GM21825 (cell line): ENCODE results near the gene SPATA13.
"Not testable (repeated sequence)": the region's sequence is repeated elsewhere in the genome, so short reads cannot be mapped to it uniquely, and the experiment has no call there.

Source experiments
- ATAC-seq: cut with Tn5 transposase; IDR thresholded peaks from one replicate; pipeline ENCODE4 v1.9.1; 2021; ENCODE audit warnings: mild to moderate bottlenecking, moderate library complexity; ENCODE audit not compliant: unreplicated experiment

SPATA13 gene

DNA sequence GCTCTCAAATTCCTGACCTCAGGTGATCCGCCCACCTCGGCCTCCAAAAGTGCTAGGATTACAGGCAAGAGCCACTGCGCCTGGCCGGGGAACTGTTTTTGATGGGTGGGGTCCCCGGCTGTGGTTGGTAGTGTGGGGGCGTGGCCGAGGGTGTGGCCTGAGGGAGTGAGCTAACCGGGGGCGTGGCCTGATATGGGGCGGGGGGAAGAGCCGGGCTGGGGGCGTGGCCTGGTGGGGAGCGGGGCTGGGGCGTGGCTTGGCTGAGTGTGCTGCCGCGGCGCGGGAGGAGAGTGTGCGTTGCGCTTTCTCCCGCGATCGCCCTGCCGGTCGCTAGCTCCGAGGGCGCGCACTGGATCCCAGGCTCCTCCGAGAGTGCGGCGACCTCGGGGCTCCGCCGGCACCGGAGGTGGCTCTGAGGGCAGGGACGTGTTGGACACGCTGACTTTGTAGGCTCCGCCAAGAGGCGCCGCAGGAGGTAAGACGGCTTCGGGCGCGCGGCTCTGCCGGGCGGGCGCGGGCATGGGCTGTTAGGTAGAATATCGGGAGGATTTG, at the start of gene SPATA13:
Gene SPATA13, plus strand, starts transcription at position 263 of the 552 bp plus-strand sequence. CDS start 62,210 bp downstream, outside the sequence.
- peak; percentile 67 for ATAC-seq

DNA sequence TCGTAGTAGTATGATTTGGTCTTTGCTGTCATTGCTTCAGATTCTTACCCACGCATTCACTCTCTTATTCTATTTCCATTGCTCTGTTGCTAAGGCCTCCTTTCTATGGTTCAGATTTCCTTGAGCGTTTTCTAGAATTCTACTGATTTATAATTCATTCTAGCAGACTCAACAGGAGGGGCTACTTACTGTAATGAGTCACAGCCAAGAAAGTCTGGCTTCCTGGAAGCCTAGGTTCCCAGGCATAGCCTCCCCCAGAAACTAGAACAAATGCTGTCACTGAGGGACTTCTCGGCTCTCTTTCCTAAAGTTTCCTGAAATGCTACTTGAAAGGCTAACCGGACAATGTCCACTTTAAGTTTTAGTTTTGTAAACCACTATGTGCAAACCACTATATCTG, 47.7 kb upstream of the SPATA13 start:
- no peak for ATAC-seq

DNA sequence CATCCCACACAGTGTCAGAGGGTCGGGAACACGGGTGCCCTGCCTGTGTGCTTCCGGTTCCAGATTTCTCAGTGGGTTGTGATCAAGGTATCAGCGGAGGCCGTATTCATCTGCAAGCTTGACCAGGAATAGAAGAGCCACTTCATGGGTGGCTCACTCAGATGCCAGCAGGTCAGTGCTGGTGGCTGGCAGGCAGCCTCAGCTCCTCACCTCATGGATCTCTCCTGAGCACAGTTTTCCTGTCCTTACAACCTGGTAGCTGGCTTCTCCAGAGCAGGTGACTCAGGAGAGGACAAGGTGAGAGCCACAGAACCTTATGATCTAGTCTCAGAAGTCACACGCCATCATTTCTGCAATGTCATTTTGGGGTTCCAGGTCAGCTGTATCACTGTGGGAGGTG, 44.8 kb upstream of the SPATA13 start:
- ATAC-seq, result no peak

DNA sequence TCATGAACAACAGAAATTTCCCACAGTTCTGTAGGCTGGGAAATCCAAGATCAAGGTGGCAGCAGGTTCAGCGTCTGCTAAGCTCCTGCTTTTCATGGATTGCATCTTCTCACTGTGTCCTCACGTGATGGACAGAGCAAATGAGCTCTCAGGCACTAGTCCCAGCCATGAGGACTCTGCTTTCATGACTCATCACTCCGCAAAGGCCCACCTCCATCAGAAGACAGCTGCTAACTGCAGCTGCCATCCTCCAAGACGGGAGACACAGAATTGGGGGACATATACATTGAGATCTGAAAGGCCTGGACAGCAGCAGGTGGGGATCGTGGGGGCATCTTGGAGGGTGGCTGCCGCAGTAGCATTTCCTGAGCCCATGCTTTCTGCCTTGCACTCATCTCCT, 44.4 kb upstream of the SPATA13 start:
- no peak for ATAC-seq

DNA sequence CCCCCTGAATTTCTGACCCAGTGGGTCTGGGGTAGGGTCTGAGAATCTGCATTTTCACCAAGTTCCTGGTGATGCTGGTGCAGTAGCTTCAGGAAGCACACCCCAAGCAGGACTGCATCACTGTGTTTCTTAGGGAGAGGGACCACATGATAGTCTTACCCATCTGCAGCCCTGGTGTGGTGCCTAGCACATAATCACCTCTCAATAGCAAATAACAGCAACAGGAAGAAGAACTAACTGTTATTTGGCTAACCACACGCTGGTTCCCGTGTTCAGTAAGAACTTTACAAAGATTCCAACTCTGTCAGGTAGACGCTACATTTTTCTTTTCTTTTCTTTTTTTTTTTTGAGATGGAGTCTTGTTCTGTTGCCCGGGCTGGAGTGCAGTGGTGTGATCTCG, 41.9 kb upstream of the SPATA13 start:
- no peak for ATAC-seq

DNA sequence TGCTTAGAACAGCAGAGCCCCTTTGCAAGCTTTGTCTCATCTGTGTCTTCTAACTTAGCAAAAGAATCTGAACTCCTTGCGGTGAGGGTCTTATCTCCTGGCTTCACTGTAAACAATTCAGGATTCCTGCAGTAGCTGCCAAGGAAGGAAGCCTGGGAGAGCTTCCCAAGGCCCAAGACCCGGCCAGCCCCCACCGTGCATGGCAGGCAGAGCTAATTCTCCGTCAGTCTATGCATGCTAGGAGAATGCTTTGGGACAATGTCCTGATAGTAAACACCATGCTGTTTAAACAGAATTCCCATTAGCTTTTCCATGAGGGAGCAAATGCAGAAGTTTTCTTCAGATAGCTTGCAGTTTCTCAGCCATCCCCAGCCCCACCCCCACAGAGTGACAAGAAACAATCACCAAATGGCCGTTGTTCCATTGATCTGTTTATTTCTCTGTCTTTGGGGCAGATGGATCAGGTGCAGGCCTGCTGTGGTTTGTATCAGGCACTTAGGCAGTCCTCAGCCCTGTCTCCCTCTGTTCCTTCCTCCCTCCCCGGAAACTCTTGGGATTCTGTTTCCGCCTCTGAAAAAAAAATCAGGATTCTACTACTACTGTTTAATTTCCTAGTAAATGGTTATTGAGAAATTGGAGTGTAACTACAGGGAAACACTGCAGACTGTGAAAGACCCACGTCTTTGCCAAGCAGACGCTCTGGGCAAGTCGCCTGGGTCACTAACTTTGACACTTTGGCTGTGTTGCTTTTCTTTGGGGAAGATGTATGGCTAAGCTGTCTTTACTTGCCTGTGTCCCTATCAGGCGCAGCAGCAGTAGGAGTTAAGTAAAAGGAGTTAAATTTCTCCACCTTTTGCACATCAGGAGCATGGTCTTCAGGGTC, 40.7 kb upstream of the SPATA13 start:
- ATAC-seq, result no peak

DNA sequence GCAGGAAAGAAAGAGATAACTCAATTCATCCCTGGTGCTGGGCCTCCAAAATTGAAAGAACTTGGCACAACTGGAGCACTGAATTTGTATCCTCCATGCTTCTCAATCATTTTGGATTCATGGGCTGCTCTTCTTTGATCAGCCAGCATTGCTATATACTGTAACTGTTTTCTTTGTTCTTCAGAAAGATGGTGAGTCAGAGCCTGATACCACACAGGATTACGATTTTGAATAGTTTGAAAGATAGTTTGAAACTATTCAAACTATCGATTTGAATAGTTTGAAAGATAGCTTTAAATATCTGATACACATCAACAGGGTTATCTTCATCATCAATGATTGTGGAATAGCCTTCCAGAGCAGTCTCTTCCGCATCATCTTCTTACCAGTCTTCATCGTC, 38.5 kb upstream of the SPATA13 start:
- ATAC-seq, result not testable (repeated sequence)

DNA sequence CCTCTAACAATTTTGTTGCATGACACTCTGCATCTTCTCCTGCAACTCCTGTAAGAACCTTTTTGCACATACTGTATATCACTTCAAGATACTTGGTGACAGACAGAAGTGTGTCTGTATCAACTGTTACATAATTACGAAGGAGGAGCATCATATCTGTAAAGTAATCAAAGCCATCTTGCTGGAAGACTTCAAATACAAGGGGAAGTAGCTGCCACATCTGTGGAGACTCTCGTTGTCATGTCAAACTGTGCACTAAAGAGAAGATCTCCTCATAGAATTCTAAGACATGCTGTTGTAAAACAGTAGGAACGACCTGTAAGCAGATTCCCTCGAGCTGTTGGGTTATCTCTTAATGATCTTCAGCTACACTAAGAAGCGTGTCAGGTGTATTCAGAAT, 38.0 kb upstream of the SPATA13 start:
- ATAC-seq, result no peak

DNA sequence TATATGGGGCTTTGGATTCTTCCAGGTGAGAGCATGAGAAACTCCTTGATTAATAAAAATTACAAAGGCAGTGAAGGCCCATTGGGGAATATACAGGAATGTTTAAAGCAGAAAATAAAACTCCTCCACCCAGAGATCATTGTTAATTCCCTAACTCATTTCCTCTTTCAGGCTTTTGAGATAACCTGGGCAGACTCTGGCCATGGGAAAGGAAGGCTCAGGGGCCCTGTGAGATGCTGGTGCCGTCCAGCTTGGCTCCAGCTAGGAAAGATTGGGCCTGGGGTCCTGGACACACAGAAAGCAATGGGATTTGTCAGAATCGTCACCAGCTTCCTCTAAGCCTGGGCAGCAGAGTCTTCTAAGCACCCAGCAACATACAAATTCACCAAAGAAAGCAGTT, 36.8 kb upstream of the SPATA13 start:
- no peak for ATAC-seq

DNA sequence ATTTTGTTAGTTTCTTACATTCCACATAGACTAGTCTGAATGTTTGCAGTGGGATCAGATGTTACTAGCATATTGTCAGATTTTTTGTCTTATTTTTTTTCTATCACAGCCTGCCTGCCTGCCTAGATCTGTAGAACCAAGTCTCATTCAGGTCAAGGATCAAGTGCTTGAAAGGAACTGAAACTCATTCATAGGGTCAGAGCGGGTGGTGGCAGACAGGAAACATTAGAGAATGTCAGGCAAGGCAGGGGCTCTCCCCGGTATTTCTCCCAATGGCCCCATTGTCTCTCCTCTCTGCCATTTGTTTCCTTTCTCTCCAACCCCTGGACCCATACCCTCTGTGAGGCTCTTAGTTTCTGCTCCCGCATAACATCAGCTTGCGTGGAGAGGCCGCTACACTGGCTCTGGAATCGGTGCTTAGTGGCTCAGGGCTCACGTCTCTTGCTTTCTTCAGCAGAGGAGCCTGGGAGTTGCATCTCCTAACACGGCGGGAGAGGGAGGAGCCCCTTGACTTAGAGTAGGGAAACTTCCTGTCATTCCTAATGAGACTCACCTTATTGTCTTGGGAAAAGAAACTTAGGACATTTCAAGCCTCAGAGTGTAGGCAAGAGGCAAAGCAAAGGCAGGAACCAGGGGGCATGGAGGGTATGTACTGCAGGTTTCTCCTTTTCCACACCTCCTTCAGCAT, 35.6 kb upstream of the SPATA13 start:
- peak; percentile 91 for ATAC-seq

DNA sequence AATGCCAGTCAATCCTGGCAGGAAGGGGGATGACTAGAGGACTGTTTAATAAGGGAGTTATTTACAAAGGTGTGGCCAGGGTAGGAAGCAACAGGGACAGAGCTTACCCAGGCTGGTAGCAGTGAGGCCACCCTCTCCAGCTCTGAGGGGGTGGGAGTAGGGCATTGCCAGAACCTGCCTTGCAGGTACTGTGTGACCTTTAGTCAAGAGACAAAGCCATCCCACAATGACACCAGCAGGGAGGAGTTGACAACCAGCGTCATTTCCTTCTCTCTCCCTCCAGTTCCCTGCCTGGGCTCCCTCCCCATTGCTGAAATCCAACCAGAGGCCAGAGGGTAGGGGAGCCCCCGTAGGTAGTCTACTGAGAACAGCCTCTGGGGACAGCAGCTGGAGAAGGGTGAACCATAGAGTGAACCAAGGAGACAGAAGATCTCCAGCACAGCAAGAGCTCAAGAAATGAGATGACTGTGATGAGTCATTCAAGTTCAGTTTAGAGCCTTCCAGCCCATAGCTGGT, 33.3 kb upstream of the SPATA13 start:
- ATAC-seq, result peak; percentile 59

DNA sequence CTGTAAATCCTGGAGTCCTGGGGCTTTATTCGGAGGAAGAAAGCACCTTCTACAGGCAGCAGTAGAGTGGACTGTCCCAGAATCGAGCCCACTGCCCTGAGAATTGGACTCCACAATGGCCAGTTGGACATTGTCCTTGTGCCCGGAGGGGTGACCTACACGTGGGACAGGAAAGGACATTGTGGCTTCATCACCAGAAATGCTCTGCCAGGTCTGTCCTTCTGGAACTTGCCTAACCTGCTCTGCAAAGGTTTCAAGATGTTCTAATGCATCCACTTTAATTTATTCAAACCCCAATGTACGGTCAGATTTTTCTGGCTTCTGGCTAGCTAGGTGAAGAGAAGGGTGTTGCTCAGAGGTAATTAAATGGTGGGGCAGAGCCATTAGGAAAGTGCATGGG, 32.4 kb upstream of the SPATA13 start:
- no peak for ATAC-seq

DNA sequence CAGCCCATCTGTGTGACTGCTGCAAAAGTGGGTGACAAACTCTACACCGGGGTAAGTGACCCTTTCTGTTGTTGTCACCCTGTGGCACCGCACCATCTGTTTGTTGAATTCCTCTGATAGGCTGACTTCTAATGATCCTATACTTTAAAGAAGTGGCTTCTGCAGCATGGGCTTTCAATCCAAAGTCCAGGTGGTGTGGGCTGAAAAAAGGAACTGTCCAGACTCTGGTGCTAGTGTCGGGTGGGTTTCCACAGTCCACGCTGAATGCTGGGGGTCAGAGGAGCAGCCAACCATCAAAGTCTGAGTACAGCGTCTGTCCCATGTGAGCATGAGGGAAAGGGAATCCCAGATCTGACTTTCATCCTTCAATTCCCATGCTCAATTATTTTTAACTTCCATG, 31.6 kb upstream of the SPATA13 start:
- no peak for ATAC-seq

DNA sequence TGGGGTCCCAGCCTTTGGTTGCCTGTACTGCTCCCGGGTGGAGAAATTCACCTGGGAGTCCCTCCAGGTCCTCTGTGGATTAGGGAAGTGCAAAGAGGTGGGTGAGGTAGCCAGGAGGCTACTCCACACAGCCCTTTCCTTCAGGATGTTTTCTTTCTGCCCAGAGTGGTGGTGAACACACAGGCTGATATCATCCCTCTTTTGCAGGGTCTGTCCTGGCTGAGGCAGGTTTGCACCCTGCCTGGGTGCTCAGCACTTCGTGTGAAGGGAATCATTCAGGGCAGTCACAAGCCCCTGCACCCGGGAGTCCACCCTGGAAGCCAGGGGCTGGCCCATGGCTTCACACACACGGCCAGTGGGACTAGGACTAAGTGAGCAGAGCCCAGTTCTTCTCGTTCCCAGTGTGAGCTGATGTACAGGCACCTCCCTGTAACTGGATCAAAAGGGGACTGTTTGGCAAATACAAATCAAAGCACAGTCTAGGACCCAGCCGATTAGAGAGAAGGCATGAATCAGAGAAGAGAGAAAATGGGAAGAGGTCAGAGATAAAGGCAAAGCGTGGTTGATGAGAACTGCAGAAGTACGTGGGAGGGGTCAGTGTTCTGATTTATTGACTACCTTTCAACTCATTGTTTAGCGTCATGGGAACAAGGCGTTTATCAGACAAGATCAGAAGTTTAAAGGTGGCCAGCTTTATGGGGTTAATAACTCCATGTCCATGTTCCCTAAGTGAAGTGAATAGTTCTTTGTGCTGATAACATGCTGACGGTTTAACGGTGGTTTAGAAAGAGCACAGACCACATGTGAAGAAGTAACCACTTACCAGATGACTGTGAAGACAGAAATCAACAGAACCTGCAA, 30.4 kb upstream of the SPATA13 start:
- no peak for ATAC-seq

DNA sequence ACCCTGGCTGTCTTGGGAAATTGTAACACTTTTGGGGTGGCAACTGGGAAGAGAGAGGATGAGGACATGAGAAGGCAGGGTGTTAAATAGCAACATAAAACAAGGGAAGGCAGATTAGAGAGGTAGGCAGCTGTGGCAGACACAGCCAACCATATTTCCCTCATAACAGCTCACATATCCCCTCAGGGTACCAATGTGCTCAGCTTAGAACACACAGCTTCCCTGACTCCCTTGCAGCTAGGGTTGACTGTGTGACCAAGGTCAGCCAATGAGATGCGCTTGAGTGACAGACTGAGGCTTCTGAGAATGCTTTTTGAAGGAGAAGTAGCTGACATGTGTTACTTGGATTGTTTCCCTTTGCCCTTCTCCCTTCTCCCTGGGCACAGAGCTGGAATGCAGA, 28.8 kb upstream of the SPATA13 start:
- no peak for ATAC-seq

DNA sequence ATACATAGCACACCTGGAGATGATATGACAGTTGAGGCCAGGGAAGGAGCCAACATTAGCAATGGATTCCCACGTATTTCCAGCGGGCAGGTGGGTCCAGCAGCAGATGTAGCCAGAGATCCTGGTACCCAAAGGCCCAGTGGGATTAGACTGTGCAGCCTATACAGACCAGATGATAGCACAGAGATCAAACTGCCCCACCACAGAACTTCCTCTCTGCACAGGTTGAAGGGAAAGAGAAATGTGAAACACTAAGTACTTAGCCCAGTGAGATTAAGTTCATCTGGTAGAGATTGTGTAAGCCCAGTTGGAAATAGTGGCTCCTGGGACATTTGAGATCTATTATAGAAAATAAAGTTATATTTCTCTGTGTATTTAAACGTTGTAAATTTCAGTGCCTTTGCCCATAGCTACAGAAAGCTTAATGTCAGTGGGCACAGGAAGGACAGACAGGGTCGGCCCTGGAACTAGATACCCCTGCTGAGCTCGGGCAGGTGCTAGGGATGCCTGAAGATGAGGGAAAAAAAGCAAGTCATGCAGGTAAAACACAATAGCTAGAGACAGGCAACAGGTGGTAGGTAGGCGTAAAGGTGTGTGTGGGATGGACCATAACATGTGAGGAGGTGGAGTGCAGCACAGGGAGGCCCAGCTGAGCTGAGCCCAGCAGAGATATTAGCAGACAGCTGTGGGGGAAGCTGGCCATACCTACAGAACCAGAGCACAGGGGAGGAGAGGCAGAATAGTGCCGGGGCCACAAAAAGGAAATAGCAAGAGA, 27.3 kb upstream of the SPATA13 start:
- no peak for ATAC-seq

DNA sequence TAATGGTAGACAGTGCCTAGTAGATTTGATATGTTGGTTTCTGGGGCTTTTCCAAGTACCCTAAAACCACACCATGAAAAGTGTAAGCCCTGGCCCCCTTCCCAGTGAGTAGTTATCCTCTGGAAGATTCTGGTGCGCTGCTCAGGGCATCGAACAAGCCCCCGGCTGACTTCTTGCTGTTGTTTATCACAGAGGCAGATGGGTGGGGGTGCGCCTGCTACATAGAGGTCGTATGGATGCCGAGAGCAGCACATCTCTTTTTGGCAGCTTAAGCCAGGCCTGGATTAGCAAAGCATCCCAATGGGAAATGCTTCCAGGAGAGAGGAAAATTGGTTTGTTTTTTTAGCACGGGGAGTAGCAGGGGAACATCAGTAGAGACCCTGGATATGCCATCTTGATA, 26.3 kb upstream of the SPATA13 start:
- no peak for ATAC-seq

DNA sequence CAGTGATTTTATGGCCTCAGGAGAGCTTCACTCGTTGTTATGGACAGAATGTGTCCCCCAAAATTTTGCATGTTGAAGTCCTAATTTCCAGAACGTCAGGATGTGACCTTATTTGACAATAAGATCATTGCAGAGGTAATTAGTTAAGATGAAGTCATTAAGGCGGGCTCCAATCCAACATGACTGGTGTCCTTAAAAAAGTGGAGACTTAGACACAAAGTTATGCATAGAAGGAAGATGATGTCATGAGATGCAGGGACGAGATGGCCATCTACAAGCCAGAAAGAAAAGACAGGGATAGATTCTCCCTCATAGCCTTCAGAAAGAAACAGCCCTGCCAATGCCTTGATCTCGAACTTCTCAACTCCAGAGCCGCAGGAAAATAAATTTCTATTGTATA, 25.8 kb upstream of the SPATA13 start:
- no peak for ATAC-seq

DNA sequence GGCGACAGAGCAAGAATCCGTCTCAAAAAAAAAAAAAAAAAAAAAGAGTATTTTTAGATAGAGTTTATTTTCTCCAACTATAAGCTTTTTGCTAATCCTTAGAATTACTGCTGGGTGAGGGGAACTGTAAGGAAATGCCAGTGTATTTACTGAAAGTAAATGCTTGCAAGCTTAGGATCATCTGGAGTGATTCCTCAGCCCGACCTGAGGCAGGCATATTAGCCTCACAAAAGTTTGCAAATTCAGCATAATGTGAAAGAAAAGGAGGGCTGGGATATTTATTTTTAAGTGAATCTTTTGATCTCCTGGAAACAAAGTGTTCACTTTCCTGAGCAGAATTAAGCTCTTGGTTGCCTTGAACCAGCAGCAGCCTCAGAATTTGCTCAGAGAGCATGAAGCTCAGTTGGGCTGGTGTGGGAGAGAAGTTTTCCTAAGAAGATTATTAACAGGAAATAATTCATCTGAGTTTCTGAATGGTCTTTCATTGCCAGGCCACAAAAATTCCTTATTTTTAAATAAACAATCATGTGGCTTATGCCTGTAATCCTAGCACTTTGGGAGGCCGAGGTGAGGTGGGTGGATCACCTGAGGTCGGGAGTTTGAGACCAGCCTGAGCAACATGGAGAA, 24.7 kb upstream of the SPATA13 start:
- ATAC-seq, result no peak

DNA sequence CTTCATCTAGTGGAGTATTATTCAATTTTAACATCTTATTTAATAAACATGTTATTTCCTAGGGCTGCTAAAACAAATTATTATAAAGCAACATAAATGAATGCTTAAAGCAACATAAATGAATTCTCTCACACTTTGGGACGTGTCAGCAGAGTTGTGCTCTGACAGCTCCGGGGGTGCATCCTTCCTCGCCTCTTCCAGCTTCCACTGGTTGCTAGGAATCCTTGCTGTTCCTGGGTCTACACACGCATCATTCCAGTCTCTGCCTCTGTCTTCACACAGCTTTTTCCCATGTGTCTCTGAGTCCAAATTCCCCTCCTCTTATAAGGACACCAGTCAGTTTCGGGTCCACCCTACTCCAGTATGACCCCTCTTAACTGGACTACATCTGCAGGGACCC, 21.6 kb upstream of the SPATA13 start:
- ATAC-seq, result no peak
